Urothelium cell line (cell line): ENCODE results near the gene RIPK4.
"Not testable (repeated sequence)": the region's sequence is repeated elsewhere in the genome, so short reads cannot be mapped to it uniquely, and the experiment has no call there.

Source experiments
- DNase-seq: peaks from one replicate; pipeline ENCODE4 v3.0.0; 2011; ENCODE audit warnings: low spot score, mixed read lengths
- FAIRE-seq: peaks from 2 replicates; lab custom pipeline; 2011; peaks lifted over from hg19 to GRCh38; lab: Jason Lieb, UNC

RIPK4 gene

DNA sequence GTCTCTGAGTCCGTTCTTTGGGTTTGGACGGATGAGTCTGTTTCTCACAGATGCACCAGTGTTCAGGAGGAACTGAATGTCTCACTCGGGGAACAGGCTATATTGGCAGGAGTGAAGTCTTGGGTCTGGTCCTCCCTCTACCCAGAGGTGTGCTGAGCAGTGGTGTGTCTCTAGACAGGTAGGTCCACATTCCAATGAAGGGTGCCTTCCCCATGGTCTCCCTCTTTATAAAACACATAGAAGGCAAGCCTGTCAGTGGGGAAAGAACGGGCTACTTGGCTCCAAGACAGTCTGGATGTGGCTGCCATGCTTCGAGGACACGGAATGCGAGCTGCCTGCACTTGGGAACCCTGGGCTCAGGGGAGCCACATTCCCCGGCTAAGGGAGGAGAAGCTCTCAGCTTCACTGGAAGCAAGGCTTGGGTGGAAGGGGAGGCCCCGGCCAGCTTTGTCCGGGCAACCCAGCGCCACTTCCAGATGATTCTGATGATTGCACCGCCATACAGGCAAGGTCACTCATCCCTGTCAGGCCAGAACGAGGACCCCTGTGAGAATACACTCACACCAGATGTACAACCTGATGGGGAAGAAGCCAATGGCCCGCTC lies 29.7 kb upstream of the RIPK4 start:
- FAIRE-seq = no peak

DNA sequence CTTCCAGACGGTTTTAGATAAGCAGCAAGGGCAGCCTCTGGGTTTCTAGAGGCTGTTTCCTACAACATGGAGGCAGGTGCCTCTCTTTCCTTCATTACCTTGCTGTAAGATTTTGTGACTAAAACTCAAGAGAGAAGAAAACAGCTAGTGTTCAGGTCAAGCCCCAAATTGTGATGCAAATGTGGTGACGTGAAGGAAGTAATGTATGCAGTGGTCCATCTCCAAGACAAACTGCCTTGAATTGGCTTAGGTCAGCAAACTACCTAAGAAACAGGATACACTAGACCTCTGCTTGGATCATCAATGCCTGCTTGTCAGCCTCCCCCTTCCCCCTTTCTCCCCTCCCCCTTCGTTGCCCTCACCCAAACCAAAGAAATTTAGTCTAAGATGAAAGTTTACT lies 28.9 kb upstream of the RIPK4 start:
- no peak for DNase-seq
- no peak for FAIRE-seq

More for the DNA sequence above, 29.7 kb upstream of the RIPK4 start:
- no peak for DNase-seq

DNA sequence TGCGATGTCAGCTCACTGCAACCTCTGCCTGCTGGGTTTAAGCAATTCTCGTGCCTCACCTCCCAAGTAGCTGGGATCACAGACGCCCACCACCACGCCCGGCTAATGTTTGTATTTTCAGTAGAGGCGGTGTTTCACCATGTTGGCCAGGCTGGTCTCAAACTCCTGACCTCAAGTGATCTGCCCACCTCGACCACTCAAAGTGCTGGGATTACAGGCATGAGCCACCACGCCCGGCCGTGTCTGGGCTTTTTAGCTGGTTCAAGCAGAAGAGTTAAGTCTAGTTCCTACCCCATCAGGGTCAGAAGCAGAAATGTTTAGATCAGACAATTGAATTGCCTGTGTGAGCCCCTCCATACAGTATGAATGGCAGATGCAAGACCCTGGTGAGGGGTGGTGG lies 27.7 kb upstream of the RIPK4 start:
- no peak for FAIRE-seq
- DNase-seq = no peak

DNA sequence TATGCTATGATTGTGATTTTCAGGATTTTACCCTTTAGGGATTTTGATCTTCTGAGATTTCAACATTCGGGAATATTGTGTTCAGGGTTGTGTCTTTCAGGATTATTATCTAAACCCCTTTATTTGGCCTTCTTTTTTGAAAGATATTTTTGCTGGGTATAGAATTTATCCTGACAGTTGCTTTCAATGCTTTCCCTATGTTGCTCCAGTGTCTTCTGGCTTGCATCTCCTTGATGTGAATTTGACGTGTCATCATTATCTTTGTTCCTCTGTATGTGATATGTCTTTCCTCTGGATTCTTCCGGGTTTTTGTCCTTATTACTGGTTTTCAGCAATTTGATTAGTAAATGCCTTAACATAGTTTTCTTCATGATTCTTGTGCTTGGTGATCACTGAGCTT lies 25.9 kb upstream of the RIPK4 start:
- FAIRE-seq (no peak), DNase-seq (no peak)

DNA sequence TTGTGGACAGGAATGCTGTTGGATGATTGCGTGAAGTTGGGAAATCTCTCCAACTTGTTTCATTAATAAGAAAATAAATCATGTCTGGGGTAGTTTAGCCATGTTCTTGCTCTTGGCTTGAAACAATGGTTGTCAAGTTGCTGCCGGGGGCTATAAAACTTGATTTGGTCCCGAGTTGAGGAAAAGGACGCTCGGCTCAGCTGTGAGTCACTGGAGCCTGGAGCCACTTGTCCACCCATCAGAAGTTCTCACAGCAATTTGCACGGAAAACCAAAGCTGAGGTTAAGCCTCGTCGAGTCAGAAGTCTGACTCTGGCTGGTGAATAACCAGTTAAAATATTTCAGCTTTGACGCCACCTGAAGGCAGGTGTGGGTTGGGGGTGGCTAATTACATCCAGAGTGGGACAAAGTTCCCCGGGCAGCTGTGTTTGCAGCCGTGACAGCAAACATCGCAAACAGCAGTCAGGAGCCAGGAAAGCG lies 19.7 kb upstream of the RIPK4 start:
- DNase-seq = peak; percentile 2
- FAIRE-seq = no peak

DNA sequence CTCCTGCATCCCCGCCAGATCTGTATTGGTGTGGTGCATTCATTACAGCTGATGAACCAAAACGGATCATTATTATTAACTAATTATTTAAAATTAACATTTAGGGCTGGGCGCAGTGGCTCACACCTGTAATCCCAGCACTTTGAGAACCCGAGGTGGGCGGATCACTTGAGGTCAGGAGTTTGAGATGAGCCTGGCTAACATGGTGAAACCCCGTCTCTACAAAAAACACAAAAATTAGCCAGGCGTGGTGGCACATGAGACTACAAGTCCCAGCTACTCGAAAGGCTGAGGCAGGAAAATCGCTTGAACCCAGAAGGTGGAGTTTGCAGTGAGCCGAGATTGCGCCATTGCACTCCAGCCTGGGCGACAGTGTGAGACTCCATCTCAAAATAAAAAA lies 18.4 kb upstream of the RIPK4 start:
- not testable (repeated sequence) for FAIRE-seq, DNase-seq

DNA sequence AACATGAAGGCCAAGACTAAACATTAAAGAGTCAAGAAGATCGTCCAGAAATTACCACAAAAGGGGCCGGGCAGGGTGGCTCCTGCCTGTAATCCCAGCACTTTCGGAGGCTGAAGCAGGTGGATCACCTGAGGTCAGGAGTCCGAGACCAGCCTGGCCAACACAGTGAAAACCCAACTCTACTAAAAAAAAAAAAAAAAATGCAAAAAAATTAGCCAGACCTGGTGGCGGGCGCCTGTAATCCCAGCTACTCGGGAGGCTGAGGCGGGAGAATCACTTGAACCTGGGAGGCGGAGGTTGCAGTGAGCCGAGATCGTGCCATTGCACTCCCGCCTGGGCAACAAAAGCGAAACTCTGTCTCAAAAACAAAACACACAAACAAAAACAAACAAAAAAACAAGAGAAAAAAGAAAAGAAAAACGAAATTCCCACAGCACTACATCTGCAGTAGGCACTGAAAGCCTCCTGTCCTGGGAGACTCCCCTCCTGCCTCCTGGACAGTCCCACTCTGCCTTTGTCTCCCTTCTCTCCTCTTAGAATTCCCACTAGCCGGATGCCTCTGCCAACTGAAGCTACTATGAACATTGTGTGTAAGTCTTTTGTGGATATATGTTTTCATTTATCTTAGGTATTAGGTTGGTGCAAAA lies 17.7 kb upstream of the RIPK4 start:
- DNase-seq = no peak
- FAIRE-seq = no peak

DNA sequence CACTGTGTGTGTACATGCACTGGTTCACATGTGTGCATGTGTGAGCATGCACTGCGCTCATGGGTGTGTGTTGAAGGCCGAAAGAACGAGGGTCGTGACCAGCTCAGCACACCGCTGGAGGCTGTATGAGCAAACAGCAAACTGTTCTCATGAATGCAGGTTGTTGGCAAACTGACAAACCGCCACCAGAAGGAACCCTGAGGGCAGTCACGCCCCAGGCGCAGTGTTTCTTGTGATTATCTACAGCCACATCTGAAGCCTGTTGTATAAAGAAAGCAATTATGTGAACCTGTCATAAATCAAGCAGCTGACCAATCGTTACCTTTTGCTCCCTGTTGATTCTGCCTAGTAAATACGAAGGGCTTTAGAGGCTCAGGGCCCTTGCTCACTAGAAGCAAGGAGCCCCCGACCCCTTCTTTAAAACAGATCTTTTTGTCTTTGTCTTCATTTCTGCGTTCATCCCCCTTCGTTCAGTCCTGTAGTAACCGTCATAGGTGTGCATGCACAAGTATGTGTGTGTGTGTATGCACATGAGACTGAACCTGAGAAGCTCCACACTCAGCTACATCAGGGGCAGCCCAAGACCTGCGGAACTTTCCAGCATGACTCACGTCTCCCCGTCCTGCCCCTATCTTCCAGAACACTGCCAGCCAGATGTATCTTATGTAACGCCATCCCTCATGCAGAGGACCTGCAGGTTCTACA lies 16.8 kb upstream of the RIPK4 start:
- FAIRE-seq = no peak

DNA sequence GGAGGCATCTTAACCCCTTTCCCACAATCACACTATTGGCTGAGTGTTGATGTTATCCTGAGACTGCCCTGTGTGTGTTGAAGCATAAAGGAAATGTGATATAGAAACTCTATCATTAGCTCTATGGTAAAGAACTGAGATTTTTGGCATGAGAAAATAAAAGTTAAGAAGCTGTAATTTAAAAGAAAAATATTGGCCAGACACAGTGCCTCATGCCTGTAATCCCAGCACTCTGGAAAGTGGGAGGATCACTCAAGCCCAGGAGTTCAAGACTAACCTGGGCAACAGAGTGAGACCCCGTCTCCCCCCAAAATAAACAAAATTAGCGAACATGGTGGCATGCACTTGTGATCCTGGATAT lies 14.2 kb upstream of the RIPK4 start:
- FAIRE-seq = no peak
- no peak for DNase-seq

More for the DNA sequence above, 16.8 kb upstream of the RIPK4 start:
- DNase-seq = peak; percentile 18

DNA sequence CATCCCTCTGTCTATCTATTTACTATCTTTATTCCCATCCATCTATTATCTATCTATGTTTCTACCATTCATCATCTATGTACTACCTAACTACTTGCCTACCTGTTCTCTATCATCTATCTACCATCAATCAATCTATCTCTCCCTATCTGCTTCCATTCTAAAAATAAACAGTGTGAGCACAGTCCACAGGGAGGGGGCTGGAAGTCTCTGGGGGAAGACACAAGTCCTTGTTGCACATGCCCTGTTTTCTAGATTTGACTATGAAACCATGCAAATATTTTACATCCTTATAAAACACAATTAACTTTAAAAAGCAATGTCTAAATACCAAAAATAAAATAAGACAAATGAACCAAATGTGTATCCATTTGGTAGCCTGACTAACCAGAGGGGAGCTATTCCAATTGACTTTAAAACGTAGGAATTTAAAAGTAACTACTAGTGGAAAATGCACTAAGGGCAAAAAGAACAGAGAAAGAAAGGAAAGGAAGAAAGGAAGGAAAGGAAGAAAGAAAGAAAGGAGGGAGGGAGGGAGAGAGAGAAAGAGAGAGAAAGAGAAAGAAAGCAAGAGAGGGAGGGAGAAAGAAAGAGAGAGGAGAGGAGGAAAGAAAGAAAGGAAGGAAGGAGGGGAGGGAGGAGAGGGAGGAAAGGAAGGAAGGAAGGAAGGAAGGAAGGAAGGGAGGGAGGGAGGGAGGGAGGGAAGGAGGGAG lies 13.6 kb upstream of the RIPK4 start:
- FAIRE-seq = no peak
- DNase-seq = no peak

DNA sequence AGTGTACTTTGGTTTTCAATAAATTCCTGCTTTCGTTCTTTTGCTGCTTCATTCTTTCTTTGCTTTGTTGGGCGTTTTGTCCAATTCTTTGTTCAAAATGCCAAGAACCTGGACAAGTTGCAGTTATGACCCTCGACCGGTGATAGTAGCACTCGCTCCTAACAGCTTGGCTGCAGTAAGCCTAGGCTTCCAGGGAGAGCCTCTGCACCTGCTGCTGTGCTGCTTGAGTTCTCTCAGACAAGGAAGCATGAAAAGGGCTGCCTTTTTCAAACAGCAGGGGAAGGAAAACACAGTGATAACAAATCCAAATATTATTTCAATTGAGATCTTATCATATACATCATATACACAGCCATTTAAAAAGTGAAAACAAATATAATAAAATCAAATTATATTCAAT lies 12.8 kb upstream of the RIPK4 start:
- no peak for FAIRE-seq
- DNase-seq = no peak

DNA sequence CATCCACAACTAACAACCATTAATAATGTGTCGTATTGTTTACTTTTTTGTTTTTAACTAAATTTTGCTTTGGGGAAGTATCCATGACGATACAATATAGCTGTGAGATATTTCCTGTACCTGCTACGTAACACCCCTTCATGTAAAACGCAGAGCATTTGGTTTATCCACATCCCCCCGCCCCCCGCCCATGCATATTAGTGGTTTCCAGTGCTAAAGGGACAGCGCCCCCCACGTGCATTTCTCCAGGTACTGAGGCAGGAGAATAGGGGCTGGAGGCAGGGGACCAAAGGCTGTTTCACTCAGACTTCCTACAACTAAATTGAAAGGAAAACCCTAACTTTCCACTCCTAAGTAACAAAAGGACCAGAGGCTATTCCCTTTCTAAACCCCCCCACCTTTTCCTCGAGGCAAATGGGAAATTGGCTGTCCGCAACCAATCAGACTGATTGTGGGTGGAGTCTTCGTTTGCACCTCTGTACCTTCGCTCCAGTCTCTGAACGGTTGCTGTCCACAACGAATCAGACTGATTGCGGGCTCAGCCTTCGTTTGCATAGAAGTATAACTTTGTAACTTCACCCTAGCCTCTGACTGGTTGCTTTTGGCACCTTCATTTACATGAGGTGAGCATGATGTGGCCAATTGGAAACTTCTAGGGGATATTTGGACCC lies 12.2 kb upstream of the RIPK4 start:
- FAIRE-seq (no peak), DNase-seq (no peak)

DNA sequence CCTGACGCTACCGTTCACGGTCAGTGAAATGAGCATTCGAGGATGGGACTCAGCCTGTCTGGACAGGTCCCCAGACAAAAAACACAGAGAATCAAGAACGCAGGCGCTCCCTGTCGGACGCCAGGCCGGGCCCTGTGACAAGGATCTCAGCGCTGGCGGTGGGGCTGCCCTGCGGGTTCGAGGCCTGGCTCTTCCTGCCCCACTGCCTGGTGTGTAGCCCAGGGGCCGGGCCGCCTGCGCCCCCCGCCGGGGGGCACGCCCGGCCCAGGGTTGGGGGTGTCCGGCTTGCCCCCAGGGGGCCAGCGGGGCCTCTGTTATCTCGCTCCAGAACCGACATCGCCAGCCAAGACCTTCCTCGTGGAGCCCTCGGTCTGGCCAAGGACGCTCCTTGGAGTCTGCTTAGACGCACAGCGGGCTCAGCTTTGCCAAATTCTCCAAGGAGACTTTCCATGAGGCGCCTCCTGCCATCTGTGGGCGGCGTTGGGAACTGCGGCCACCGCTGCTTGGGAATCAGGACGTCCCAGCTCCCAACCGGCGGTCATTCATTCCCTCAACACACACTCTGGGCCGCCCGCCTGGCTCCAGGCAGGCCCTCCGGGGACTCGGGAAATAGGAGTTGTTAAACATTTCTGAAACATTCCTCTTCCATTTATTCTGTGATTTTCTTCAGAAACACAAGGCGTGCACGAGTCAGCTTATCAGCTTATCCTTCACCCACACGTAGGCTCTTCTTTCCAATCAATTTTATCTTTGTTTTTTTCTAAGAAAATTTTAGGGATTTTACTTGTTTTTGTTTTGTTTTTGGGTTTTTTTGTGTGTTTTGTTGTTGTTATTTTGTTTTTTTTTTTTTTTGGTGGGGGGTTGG lies 11.3 kb upstream of the RIPK4 start:
- FAIRE-seq (no peak), DNase-seq (peak; percentile 33)

DNA sequence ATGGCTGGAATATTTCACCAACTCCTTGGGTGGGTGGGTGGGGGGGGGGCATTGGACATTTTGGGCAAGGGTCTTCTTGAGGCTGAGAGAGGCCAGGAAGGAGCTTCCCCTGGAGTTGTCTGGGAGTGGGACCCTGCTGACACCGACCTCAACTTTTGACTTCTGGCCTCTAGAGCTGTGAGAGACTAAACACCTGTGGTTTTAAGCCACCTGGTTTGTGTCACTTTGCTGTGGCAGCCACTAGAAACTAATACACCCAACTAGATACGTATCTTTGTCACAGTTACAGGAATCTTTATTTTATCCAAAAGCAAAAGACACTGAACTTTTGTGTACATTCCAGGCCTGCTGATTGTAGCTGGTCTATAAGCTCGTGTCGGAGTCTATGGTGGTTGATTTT lies 9.9 kb upstream of the RIPK4 start:
- DNase-seq (no peak), FAIRE-seq (no peak)

DNA sequence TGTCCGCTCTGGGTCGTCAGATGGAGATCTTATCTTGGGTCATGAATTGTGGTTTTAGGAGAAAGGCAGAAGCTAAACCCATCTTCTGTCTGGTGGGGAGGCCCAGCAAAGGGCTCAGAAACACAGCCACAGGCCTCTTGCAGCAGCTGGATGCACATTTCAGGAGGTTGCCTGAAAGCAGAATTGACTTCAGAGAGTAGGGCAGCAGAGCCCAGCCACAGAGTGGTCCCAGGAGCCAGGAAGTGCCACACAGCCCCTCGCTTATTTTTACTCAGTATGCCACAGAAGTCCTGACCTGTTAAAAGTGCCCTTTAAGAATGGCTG lies 8.3 kb upstream of the RIPK4 start:
- DNase-seq = no peak
- no peak for FAIRE-seq

DNA sequence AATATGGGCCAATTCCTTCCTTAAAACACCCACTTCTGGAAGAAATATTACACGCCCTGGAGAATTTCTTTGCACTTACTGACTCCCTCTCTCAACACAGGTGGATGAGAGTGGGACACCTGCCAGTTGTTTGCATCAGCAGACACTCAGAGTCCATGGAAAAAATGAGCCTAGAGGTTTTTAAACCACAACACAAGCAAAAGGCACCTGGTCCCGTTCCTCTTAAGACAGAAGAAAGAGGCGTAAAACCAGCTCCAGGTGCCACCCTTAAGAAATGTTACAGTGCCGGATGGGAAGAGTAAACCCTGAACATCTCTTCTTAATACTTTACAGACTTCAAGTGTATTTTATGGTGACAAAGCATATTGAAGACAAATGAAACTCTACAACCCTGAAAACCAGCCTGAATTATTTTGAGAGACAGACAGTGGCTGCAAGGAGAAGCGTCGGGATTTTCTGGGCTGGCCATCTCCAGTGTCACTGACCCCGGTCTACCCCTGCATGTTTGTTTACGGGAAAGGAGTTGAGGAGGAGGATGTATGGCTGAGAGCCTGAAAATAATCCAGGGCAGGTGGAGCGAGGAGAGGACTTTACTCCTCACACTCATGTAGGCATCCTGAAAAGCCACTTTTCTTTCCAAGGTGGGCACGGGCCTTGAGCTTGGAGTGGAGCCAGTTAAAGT lies 7.8 kb upstream of the RIPK4 start:
- no peak for DNase-seq
- no peak for FAIRE-seq

DNA sequence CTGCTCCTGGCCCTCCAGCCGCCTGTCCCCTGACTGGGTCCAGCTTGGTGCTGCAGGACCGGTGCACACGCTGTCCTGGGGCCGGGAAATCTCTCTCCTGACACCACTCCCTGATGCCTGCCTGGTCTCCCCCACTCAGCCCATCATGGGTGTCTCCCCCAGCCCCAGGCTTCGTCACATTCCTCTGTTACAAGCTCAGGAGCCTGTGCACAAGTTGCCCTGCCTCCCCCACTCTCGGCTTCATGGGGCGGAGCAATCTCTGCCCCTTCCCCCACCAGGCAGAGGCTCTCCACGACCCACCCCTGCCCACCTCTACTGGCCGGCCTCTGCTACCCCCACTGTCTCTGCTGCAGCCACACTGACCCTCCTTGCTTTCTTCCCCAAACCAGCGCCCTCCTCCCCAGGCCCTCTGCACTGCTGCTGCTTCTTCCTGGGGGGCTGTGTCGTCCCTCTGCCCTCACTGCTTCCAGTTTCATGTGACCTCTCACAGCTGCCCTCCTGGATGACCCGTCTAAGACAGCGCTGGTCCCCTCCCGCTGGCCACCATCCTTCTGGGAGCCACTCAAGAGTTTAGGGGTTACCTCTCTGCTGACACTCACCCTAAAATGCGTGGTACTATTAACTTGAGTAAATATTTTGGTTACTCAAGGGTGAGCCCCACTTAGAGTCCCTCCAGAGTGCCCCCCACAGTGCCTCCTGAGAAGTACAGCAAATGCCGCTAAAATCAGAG lies 5.7 kb upstream of the RIPK4 start:
- DNase-seq = no peak
- FAIRE-seq = no peak

DNA sequence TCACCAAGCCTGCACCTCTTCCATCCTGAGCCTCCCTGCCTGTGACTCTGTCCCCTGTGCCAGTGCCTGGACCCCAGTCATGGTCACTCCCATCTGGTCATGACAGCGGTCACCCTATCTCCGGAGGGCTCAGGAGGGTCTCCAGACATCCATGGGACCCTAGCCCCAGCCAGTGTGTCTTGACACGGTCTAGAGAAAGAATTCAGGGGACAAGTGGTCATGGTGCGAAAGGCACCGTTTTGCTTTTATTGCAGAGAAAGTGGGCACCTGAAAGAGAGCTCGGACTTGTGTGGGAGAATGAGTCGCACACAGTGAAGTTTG lies 4.7 kb upstream of the RIPK4 start:
- DNase-seq = no peak
- no peak for FAIRE-seq

DNA sequence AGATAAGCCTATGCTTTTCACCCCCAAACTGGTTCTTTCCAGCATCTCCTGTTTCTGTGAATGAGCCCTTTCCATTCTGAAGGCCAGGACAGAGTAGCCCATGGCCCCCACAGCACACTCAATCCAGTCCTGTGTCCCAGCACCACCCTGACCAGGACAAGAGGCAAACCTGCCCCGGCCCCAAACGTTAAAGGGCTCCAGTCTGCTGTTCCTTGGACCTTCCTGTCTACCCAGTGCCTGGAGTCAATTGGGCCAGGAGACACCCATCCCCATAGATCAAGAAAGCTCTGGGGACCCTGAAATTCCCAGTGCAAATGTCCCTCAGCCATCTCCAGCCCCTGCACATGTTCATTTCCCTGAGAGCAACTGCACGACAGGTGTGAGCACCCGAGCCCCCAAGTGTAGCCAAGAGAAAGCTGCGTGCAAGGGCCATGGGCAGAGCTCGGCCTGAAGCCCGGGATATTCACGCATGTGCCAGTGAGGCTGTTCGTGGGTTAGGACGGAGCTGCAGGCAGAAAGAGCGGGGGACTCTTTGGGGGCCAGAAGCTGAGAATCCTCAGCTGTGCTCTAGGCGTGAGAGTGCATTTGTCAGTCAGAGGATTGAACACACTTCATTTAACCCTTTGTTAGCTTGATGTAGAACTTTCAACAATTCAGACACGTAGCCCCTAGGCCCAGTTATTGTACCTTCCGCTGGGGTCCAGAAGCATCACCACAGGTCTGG lies 4.2 kb upstream of the RIPK4 start:
- DNase-seq (no peak), FAIRE-seq (no peak)
